ENCODE results near the gene PIK3R3. TPM values are rescaled to one million over a fixed set of nuclear protein-coding genes. Genes with fewer than 3 reads are reported as not detected.

Gene PIK3R3
- total and polyA plus RNA-seq, 7 donors, result 6.7 to 24.2 (median 17.4) TPM

GRCh38 chr1:46065405-46065804 lies 67.0 kb downstream of the PIK3R3 start:
- Histone ChIP-seq H3K4me3 (no peak overlapping the region), H3K36me3 (ENCODE audit: insufficient read depth in 1 of 2, low read depth in 1 of 2) (peaks cover 3 to 41% of the 10 kb centered on the region in 2 donors), H3K27ac (no peak overlapping the region), H3K27me3 (ENCODE audit: insufficient read depth in 3 of 3, low read length in 2 of 3) (no peaks in the 10 kb centered on the region), H3K4me1 (no peaks in the 10 kb centered on the region), H3K9me3 (no peaks in the 10 kb centered on the region)
- no peak for DNase-seq
- TF ChIP-seq CTCF (IDR thresholded peaks at IDR 0.05), result no peak
- intact Hi-C loops (cut with DNase I), result loop anchor here in 1 of 2 donors (5.0 kb wide), 1 partner anchor 57 kb away; no protein-coding TSS in a partner anchor
- ATAC-seq, result no peak

GRCh38 chr1:46064708-46065107 lies 67.7 kb downstream of the PIK3R3 start:
- WGBS, 3 donors, result 95 to 98% (median 97%) methylated on average over 1 of the region's 1 CpG
- H3K4me3 ChIP-seq, result no peak overlapping the region
- TF ChIP-seq CTCF (IDR thresholded peaks at IDR 0.05), result no peak
- H3K4me1 ChIP-seq, result no peaks in the 10 kb centered on the region
- H3K27ac ChIP-seq, result no peak overlapping the region
- no peak for DNase-seq
- no peaks in the 10 kb centered on the region for H3K27me3 ChIP-seq (ENCODE audit: insufficient read depth in 3 of 3, low read length in 2 of 3)
- intact Hi-C loops (cut with DNase I), result loop anchor here in 1 of 2 donors (5.0 kb wide), 1 partner anchor 58 kb away; no protein-coding TSS in a partner anchor
- H3K9me3 ChIP-seq, result no peaks in the 10 kb centered on the region
- ATAC-seq, result no peak
- peaks cover 3 to 41% of the 10 kb centered on the region in 2 donors for H3K36me3 ChIP-seq (ENCODE audit: insufficient read depth in 1 of 2, low read depth in 1 of 2)

GRCh38 chr1:46062651-46063319 lies 69.6 kb downstream of the PIK3R3 start:
- no peaks in the 10 kb centered on the region for H3K9me3 ChIP-seq
- H3K27ac ChIP-seq, result no peak overlapping the region
- DNase-seq (no peak), ATAC-seq (no peak)
- no peaks in the 10 kb centered on the region for H3K4me1 ChIP-seq
- H3K4me3 ChIP-seq, result no peak overlapping the region
- intact Hi-C loops (cut with DNase I), result no loop called here
- WGBS, 3 donors, result 66 to 78% (median 70%) methylated on average over 4 of the region's 4 CpGs
- no peaks in the 10 kb centered on the region for H3K27me3 ChIP-seq (ENCODE audit: insufficient read depth in 3 of 3, low read length in 2 of 3)
- TF ChIP-seq CTCF (IDR thresholded peaks at IDR 0.05), result no peak
- peaks cover 3 to 51% of the 10 kb centered on the region in 2 donors for H3K36me3 ChIP-seq (ENCODE audit: insufficient read depth in 1 of 2, low read depth in 1 of 2)

GRCh38 chr1:46061146-46061545 lies 71.3 kb downstream of the PIK3R3 start:
- Histone ChIP-seq H3K27me3 (ENCODE audit: insufficient read depth in 3 of 3, low read length in 2 of 3) (no peaks in the 10 kb centered on the region), H3K4me3 (no peak overlapping the region), H3K9me3 (no peaks in the 10 kb centered on the region), H3K4me1 (no peaks in the 10 kb centered on the region), H3K36me3 (ENCODE audit: insufficient read depth in 1 of 2, low read depth in 1 of 2) (peaks cover 3 to 52% of the 10 kb centered on the region in 2 donors), H3K27ac (no peak overlapping the region)
- WGBS, 3 donors, result 63 to 78% (median 65%) methylated on average over 3 of the region's 3 CpGs
- DNase-seq (no peak), ATAC-seq (no peak)
- intact Hi-C loops (cut with DNase I), result no loop called here
- no peak for TF ChIP-seq CTCF (IDR thresholded peaks at IDR 0.05)

GRCh38 chr1:46058936-46059335 lies 73.5 kb downstream of the PIK3R3 start:
- TF ChIP-seq CTCF (IDR thresholded peaks at IDR 0.05), result no peak
- Histone ChIP-seq H3K27ac (no peak overlapping the region), H3K4me3 (no peak overlapping the region), H3K9me3 (no peaks in the 10 kb centered on the region), H3K4me1 (no peaks in the 10 kb centered on the region), H3K27me3 (ENCODE audit: insufficient read depth in 3 of 3, low read length in 2 of 3) (no peaks in the 10 kb centered on the region), H3K36me3 (ENCODE audit: insufficient read depth in 1 of 2, low read depth in 1 of 2) (peaks cover 0 to 49% of the 10 kb centered on the region in 2 donors)
- ATAC-seq (no peak), DNase-seq (no peak)
- intact Hi-C loops (cut with DNase I), result no loop called here
- WGBS, 3 donors, result 94 to 97% (median 95%) methylated on average over 5 of the region's 5 CpGs

All from psoas muscle (tissue), 8 donors.